ENCODE data around the gene GSDMA. TPM values are rescaled to one million over a fixed set of nuclear protein-coding genes. Genes with fewer than 3 reads are reported as not detected.

Gene GSDMA
- total RNA-seq, 1 donor from 2014 or later: not detected

DNA sequence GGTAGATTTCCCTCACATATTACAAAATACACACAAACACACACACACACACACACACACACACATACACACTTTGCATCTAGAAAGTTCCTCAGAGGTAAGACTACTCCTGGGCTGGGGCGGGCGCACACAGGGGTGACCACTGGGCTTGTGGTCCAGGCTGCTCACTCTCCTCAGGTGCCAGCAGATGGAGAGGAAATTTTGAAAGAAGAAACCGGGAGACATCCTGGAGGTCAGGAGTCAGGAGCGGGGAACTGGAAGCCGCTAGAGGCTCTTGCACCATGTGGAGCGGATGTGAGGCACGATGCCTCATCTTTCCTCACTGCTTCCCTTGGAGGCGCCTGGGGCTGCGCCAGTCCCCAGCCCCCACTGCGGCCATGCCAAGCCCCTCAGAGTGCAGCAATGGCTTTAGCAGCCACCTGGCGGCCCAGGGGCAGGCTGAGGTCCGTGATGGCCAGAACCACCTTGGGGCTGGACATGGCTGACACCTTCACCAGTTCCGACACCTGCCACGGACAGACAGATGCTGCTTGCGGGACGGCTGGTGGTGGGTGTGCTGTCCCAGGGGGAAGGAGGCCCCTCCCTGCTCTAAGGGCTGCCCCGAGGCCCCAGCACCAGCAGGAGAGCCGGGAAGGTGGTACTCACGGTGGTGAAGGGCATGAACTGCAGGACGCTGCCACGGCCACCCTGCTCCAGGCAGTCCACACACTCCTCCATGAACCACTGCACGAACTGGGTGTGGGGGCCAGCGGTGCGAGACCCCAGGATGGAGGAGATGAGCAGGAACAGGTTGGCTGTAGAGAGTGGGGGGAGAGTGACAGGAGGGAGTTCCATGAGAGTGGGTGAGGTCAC lies 56.6 kb downstream of the GSDMA start:
- H2AFZ ChIP-seq (ENCODE audit: low read depth, low read length): no peak overlapping the region
- H4K20me1 ChIP-seq (ENCODE audit: insufficient read depth, low read length): peaks cover 4% of the 10 kb centered on the region
- peak overlapping the region; percentile 61 for H3K4me2 ChIP-seq (ENCODE audit: low read length)
- H3K4me1 ChIP-seq (ENCODE audit: insufficient read depth, low read length): peaks cover 47% of the 10 kb centered on the region
- Mint-ChIP-seq H3K27me3 (ENCODE audit: low read depth, unreplicated experiment) (no peaks in the 10 kb centered on the region), H3K36me3 (ENCODE audit: low read depth, unreplicated experiment) (peaks cover 13% of the 10 kb centered on the region), H3K4me3 (ENCODE audit: unreplicated experiment) (no peak overlapping the region), H3K9me3 (ENCODE audit: unreplicated experiment) (no peaks in the 10 kb centered on the region), H3K27ac (ENCODE audit: unreplicated experiment) (peak overlapping the region; percentile 34), H3K4me1 (ENCODE audit: low read depth, unreplicated experiment) (peaks cover 13% of the 10 kb centered on the region)
- FAIRE-seq (no peak), DNase-seq (ENCODE audit: low read depth) (peak; percentile 64)
- peak overlapping the region; percentile 56 for H3K27ac ChIP-seq (ENCODE audit: low read depth, low read length)
- H3K79me2 ChIP-seq (ENCODE audit: insufficient read depth, low read length): no peaks in the 10 kb centered on the region
- no peak overlapping the region for H3K4me3 ChIP-seq (ENCODE audit: insufficient read depth, low read depth, low read length)
- no peaks in the 10 kb centered on the region for H3K9me3 ChIP-seq (ENCODE audit: insufficient read depth, low read depth, low read length)
- H3K27me3 ChIP-seq (ENCODE audit: insufficient read depth, low read length): no peaks in the 10 kb centered on the region
- TF ChIP-seq, protein P1, sequence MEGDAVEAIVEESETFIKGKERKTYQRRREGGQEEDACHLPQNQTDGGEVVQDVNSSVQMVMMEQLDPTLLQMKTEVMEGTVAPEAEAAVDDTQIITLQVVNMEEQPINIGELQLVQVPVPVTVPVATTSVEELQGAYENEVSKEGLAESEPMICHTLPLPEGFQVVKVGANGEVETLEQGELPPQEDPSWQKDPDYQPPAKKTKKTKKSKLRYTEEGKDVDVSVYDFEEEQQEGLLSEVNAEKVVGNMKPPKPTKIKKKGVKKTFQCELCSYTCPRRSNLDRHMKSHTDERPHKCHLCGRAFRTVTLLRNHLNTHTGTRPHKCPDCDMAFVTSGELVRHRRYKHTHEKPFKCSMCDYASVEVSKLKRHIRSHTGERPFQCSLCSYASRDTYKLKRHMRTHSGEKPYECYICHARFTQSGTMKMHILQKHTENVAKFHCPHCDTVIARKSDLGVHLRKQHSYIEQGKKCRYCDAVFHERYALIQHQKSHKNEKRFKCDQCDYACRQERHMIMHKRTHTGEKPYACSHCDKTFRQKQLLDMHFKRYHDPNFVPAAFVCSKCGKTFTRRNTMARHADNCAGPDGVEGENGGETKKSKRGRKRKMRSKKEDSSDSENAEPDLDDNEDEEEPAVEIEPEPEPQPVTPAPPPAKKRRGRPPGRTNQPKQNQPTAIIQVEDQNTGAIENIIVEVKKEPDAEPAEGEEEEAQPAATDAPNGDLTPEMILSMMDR (IDR thresholded peaks at IDR 0.05; ENCODE audit: insufficient read depth, low read depth, low read length): no peak
- TF ChIP-seq EZH2 (IDR thresholded peaks at IDR 0.05; ENCODE audit: insufficient read depth, low read length): no peak
- peak overlapping the region; percentile 39 for H3K9ac ChIP-seq (ENCODE audit: low read length)
- H3K36me3 ChIP-seq (ENCODE audit: insufficient read depth, low read length): peaks cover 7% of the 10 kb centered on the region

- Histone ChIP-seq H3K4me1 (ENCODE audit: insufficient read depth, low read length) (peaks cover 47% of the 10 kb centered on the region), H3K4me2 (ENCODE audit: low read length) (no peak overlapping the region), H3K79me2 (ENCODE audit: insufficient read depth, low read length) (no peaks in the 10 kb centered on the region), H3K27me3 (ENCODE audit: insufficient read depth, low read length) (no peaks in the 10 kb centered on the region), H3K4me3 (ENCODE audit: insufficient read depth, low read depth, low read length) (no peak overlapping the region), H3K36me3 (ENCODE audit: insufficient read depth, low read length) (peaks cover 7% of the 10 kb centered on the region), H2AFZ (ENCODE audit: low read depth, low read length) (no peak overlapping the region), H4K20me1 (ENCODE audit: insufficient read depth, low read length) (peaks cover 4% of the 10 kb centered on the region), H3K9me3 (ENCODE audit: insufficient read depth, low read depth, low read length) (no peaks in the 10 kb centered on the region), H3K9ac (ENCODE audit: low read length) (no peak overlapping the region), H3K27ac (ENCODE audit: low read depth, low read length) (no peak overlapping the region)
- TF ChIP-seq EZH2 (IDR thresholded peaks at IDR 0.05; ENCODE audit: insufficient read depth, low read length): no peak
- TF ChIP-seq, protein P1 (IDR thresholded peaks at IDR 0.05; ENCODE audit: insufficient read depth, low read depth, low read length): no peak
- peaks cover 13% of the 10 kb centered on the region for H3K4me1 Mint-ChIP-seq (ENCODE audit: low read depth, unreplicated experiment)
- peak overlapping the region; percentile 69 for H3K27ac Mint-ChIP-seq (ENCODE audit: unreplicated experiment)
- DNase-seq (ENCODE audit: low read depth): no peak
- H3K9me3 Mint-ChIP-seq (ENCODE audit: unreplicated experiment): no peaks in the 10 kb centered on the region
- H3K36me3 Mint-ChIP-seq (ENCODE audit: low read depth, unreplicated experiment): peaks cover 13% of the 10 kb centered on the region
- no peak overlapping the region for H3K4me3 Mint-ChIP-seq (ENCODE audit: unreplicated experiment)
- no peaks in the 10 kb centered on the region for H3K27me3 Mint-ChIP-seq (ENCODE audit: low read depth, unreplicated experiment)
- no peak for FAIRE-seq
These were observed 57.3 kb downstream of the GSDMA start for GRCh38 chr17:40020146-40020545.

Measured in astrocyte (in vitro differentiated cells and primary cell).